Panc1 (cell line): ENCODE measurements around the gene NPY1R. TPM values are rescaled to one million over a fixed set of nuclear protein-coding genes. Genes with fewer than 3 reads are reported as not detected.
A peak's percentile ranks its signal among the peaks of the same experiment; 100 is the strongest.

Experiments used
- ATAC-seq: fragments of 200-7000 bp; cut with Tn5 transposase; 2 replicates; pipeline ENCODE4 v1.9.1; 2020; ENCODE audit warnings: mild to moderate bottlenecking, moderate library complexity
- Bru-seq: library from RNA; stranded (reverse); fragments of 400-500 nt; gene quantifications from one replicate; lab custom pipeline; 2021; lab: Mats Ljungman, UMichigan
- BruChase-seq, 2 experiments: library from RNA; stranded (reverse); fragments of 400-500 nt; gene quantifications; one replicate each; lab custom pipeline; 2021; lab: Mats Ljungman, UMichigan
- BruUV-seq: library from RNA; stranded (reverse); fragments of 400-500 nt; replicated peaks from 2 replicates; lab custom pipeline; 2021; lab: Mats Ljungman, UMichigan
- CTCF ChIA-PET: fragments of 300-600 bp; sonication (Branson Sonifier 250); formaldehyde crosslinking; loops from one replicate; lab custom pipeline; 2022; ENCODE audit warnings: antibody characterized with exemption; lab: Charles Lee
- POLR2A ChIA-PET: fragments of 300-600 bp; sonication (Branson Sonifier 250); formaldehyde crosslinking; loops from one replicate; lab custom pipeline; 2022; ENCODE audit warnings: antibody characterized with exemption; lab: Charles Lee
- DNase-seq: peaks from one replicate; pipeline ENCODE4 v3.0.0-alpha.2; 2010; ENCODE audit warnings: low read depth, low spot score
- H3K27ac ChIP-seq: 2 replicates; pipeline ENCODE4 v1.5.1; 2011; ENCODE audit warnings: mild to moderate bottlenecking, low read length, inconsistent platforms
- H3K27me3 ChIP-seq: fragments of 200-500 bp; sonication (Bioruptor generic); 2 replicates; pipeline ENCODE4 v1.6.0; 2014; ENCODE audit warnings: low read length, inconsistent platforms; ENCODE audit not compliant: control insufficient read depth, insufficient read depth
- H3K36me3 ChIP-seq: fragments of 200-500 bp; sonication (Bioruptor generic); 2 replicates; pipeline ENCODE4 v1.5.1; 2014; ENCODE audit warnings: inconsistent platforms, mild to moderate bottlenecking, low read length, moderate library complexity; ENCODE audit not compliant: control insufficient read depth, insufficient read depth
- H3K4me1 ChIP-seq: 2 replicates; pipeline ENCODE4 v1.5.1; 2011; ENCODE audit warnings: inconsistent platforms, mild to moderate bottlenecking, low read length, moderate library complexity; ENCODE audit not compliant: control insufficient read depth, insufficient read depth
- H3K4me3 ChIP-seq, 2 experiments: 2 replicates each; pipeline ENCODE4 v1.5.1; 2011 to 2012; ENCODE audit warnings: low read depth in 2 of 2, low read length in 2 of 2, mild to moderate bottlenecking in 2 of 2, inconsistent platforms in 1 of 2, moderate library complexity in 1 of 2
- H3K9me3 ChIP-seq: fragments of 200-500 bp; sonication (Bioruptor generic); 2 replicates; pipeline ENCODE4 v1.5.1; 2014; ENCODE audit warnings: low read depth, mild to moderate bottlenecking, inconsistent platforms, low read length, moderate library complexity; ENCODE audit not compliant: control insufficient read depth, insufficient read depth
- POLR2AphosphoS5 ChIP-seq: IDR thresholded peaks from 2 replicates; pipeline ENCODE4 v1.6.1; 2012; ENCODE audit warnings: mild to moderate bottlenecking, low read depth, low read length, moderate library complexity
- SIN3A ChIP-seq: IDR thresholded peaks from 2 replicates; pipeline ENCODE4 v1.6.1; 2012; ENCODE audit warnings: low read depth, mild to moderate bottlenecking, low read length, moderate library complexity, borderline replicate concordance; ENCODE audit not compliant: insufficient read depth
- TCF7L2 ChIP-seq: IDR thresholded peaks from 2 replicates; pipeline ENCODE4 v1.6.1; 2011; ENCODE audit warnings: mild to moderate bottlenecking, low read depth, low read length, inconsistent platforms
- in situ Hi-C: cut with HindIII; loops from 2 replicates; pipeline ENCODE4 v1.10.0; 2016; ENCODE audit warnings: low sequenced_read_pairs, low pct_unique_long_range_greater_than_20kb
- intact Hi-C: fragments of 100-400 bp; cut with micrococcal nuclease; formaldehyde crosslinking; loops from one replicate; pipeline ENCODE4 v1.10.0; 2022; ENCODE audit not compliant: unreplicated experiment
- long read RNA-seq: library from polyadenylated mRNA; unstranded; transcript quantifications from one replicate; pipeline ENCODE4 v2.0.0, GENCODE V29; 2021; ENCODE audit not compliant: unreplicated experiment
- polyA plus RNA-seq: library from polyadenylated mRNA; unstranded; fragments of >200 nt; gene quantifications from one replicate; pipeline ENCODE4 v1.2.1, GENCODE V29; 2012; ENCODE audit warnings: missing spikeins; ENCODE audit not compliant: insufficient read length
- total RNA-seq: library from RNA; stranded (reverse); gene quantifications from one replicate; pipeline ENCODE4 v1.2.1, GENCODE V29; 2021; ENCODE audit not compliant: unreplicated experiment
- TF ChIP-seq, protein P1 (sequence below), 2 experiments: IDR thresholded peaks; 2 replicates each; pipeline ENCODE4 v1.6.1; 2011 to 2012; ENCODE audit warnings: low read depth in 2 of 2, control low read depth in 1 of 2, low read length in 1 of 2, mild to moderate bottlenecking in 1 of 2, moderate library complexity in 1 of 2; ENCODE audit not compliant: insufficient read depth in 1 of 2
- TF ChIP-seq, protein P2 (sequence below): fragments of 450-650 bp; IDR thresholded peaks from 2 replicates; pipeline ENCODE4 v1.5.1; 2017; ENCODE audit warnings: mild to moderate bottlenecking

Gene NPY1R
- total RNA-seq (not detected), Bru-seq, nascent RNA (percentile 8 among the genes with signal in this experiment), BruChase-seq, experiment 1, labeled RNA remaining after a 2-hour chase (percentile 16 among the genes with signal in this experiment), BruChase-seq, experiment 2, labeled RNA remaining after a 6-hour chase (percentile 16 among the genes with signal in this experiment)
- not detected for polyA plus RNA-seq
- long read RNA-seq, result 0 reads

DNA sequence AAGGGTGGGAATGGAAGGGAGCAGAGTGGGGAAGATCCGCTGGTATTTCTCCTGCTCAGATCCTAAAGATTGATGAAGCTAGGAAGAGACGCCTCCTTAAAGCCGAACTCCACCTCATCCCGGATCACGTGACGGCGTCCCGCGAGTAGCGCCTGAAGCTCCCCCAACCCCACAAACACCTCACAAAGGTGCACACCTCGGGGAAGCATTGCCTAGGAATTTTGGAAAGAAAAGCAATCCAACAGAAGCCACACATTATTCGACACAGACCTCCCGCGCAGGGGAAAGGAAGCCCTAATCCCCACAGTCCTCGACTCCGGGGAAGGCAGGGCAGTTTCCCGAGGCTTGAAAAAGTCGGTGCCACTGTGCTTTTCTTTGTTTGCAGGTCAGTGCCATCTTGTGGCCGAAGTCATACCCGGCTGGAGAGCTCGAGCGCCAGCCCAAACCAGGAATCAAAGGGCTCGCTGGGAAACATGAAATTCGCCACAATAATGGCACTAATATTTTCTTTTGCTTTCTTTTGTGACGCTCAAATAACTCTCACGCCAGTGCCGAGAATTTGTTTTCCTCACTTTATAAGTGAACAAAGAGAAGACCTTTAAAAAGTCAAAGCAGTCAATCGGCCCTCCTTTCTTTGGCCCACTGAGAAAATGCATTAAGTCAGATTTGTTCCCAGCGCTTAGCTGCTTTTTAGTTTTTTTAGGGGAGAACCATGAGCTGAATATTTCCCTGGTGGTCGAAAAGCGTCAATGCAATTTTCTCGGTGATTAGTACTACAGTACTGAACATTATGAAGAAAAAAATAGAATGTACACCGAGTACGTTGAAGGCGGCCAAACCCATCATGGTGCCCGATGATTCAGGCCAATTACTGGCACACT lies at the start of gene NPY1R:
TSS of gene NPY1R (minus strand) at position 71 of the 881 bp plus-strand sequence. CDS start 6,042 bp downstream, outside the sequence.
- no TSS peak for BruUV-seq
- in situ Hi-C loops, result no loop called here
- H3K9me3 ChIP-seq, result no peaks in the 10 kb centered on the region

DNA sequence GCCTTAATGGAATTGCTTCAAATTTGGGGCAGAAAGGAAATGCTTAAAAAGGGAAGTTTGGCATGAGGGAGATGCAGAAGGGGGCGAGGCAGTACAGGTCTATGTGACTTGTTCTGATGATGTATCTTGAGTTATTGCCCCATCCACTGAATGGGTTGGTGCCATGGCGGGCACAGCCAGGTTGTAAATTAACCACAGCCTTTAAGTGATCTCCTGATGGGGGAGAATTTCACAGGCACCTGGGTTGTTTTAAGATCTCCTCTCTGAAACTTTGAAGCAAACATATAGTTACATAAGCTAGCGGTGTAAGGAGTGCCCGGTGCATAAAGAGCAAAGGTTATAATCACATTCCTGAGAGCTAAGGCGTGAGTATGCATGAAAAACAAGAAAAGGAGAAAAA lies 48.3 kb upstream of the NPY1R start:
- no peaks in the 10 kb centered on the region for H3K9me3 ChIP-seq
- no peak for ATAC-seq
- H3K4me1 ChIP-seq, result no peaks in the 10 kb centered on the region
- ChIA-PET POLR2A (no interaction called here), CTCF (no interaction called here)
- no peak overlapping the region for H3K27ac ChIP-seq
- no peaks in the 10 kb centered on the region for H3K36me3 ChIP-seq
- no peak for DNase-seq
- TF ChIP-seq, protein P1, sequence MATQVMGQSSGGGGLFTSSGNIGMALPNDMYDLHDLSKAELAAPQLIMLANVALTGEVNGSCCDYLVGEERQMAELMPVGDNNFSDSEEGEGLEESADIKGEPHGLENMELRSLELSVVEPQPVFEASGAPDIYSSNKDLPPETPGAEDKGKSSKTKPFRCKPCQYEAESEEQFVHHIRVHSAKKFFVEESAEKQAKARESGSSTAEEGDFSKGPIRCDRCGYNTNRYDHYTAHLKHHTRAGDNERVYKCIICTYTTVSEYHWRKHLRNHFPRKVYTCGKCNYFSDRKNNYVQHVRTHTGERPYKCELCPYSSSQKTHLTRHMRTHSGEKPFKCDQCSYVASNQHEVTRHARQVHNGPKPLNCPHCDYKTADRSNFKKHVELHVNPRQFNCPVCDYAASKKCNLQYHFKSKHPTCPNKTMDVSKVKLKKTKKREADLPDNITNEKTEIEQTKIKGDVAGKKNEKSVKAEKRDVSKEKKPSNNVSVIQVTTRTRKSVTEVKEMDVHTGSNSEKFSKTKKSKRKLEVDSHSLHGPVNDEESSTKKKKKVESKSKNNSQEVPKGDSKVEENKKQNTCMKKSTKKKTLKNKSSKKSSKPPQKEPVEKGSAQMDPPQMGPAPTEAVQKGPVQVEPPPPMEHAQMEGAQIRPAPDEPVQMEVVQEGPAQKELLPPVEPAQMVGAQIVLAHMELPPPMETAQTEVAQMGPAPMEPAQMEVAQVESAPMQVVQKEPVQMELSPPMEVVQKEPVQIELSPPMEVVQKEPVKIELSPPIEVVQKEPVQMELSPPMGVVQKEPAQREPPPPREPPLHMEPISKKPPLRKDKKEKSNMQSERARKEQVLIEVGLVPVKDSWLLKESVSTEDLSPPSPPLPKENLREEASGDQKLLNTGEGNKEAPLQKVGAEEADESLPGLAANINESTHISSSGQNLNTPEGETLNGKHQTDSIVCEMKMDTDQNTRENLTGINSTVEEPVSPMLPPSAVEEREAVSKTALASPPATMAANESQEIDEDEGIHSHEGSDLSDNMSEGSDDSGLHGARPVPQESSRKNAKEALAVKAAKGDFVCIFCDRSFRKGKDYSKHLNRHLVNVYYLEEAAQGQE (IDR thresholded peaks at IDR 0.05; ENCODE audit: insufficient read depth in 1 of 2, low read depth in 2 of 2, low read length in 1 of 2), result no peak
- TF ChIP-seq, protein P2, sequence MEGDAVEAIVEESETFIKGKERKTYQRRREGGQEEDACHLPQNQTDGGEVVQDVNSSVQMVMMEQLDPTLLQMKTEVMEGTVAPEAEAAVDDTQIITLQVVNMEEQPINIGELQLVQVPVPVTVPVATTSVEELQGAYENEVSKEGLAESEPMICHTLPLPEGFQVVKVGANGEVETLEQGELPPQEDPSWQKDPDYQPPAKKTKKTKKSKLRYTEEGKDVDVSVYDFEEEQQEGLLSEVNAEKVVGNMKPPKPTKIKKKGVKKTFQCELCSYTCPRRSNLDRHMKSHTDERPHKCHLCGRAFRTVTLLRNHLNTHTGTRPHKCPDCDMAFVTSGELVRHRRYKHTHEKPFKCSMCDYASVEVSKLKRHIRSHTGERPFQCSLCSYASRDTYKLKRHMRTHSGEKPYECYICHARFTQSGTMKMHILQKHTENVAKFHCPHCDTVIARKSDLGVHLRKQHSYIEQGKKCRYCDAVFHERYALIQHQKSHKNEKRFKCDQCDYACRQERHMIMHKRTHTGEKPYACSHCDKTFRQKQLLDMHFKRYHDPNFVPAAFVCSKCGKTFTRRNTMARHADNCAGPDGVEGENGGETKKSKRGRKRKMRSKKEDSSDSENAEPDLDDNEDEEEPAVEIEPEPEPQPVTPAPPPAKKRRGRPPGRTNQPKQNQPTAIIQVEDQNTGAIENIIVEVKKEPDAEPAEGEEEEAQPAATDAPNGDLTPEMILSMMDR, result no peak
- TF ChIP-seq POLR2AphosphoS5 (no peak), SIN3A (no peak), TCF7L2 (no peak)
- H3K27me3 ChIP-seq, result no peaks in the 10 kb centered on the region
- H3K4me3 ChIP-seq, result no peak overlapping the region
- BruUV-seq, result no TSS peak
- intact Hi-C loops (no loop called here), in situ Hi-C loops (no loop called here)

More for the DNA sequence above, at the start of gene NPY1R:
- Histone ChIP-seq H3K36me3 (no peaks in the 10 kb centered on the region), H3K27me3 (no peaks in the 10 kb centered on the region; the same call in none of the 2 replicates), H3K27ac (no peak within 1 kb of the TSS), H3K4me1 (no peaks in the 10 kb centered on the region), H3K4me3 (peak within 1 kb of the TSS; percentile 41 to 72)
- ATAC-seq (peak; percentile 95), DNase-seq (peak; percentile 32)
- POLR2A ChIA-PET, result no interaction called here
- intact Hi-C loops, result loop anchor here (2.0 to 5.0 kb wide), 5 partner anchors 165 to 836 kb away; partner anchors contain the start of gene NAF1
- CTCF ChIA-PET, result interaction anchor here (0.5 to 1.2 kb wide), 3 partner anchors 64 to 835 kb away, joined by 3 to 6 read pairs (median 3); partner anchors contain the start of gene TMA16
- TF ChIP-seq, protein P1 (IDR thresholded peaks at IDR 0.05; ENCODE audit: insufficient read depth in 1 of 2, low read depth in 2 of 2, low read length in 1 of 2), result no peak
- TF ChIP-seq, protein P2, result peak; percentile 78
- no peak for TF ChIP-seq POLR2AphosphoS5
